Epithelial cell of esophagus (primary cell): ENCODE results near the gene CNOT11.

Source experiments
- DNase-seq: peaks from one replicate; pipeline ENCODE4 v3.0.0; 2010; ENCODE audit warnings: low read depth
- H3K4me3 ChIP-seq: 2 replicates; pipeline ENCODE4 v1.5.1; 2011; ENCODE audit warnings: mild to moderate bottlenecking, low read length, control low read depth
- TF ChIP-seq, protein P1 (sequence below): IDR thresholded peaks from 2 replicates; pipeline ENCODE4 v1.5.1; 2011; ENCODE audit warnings: low read depth, mild to moderate bottlenecking, low read length, control low read depth, inconsistent platforms; ENCODE audit not compliant: insufficient read depth; ENCODE audit errors: missing control alignments

The CNOT11 gene

DNA sequence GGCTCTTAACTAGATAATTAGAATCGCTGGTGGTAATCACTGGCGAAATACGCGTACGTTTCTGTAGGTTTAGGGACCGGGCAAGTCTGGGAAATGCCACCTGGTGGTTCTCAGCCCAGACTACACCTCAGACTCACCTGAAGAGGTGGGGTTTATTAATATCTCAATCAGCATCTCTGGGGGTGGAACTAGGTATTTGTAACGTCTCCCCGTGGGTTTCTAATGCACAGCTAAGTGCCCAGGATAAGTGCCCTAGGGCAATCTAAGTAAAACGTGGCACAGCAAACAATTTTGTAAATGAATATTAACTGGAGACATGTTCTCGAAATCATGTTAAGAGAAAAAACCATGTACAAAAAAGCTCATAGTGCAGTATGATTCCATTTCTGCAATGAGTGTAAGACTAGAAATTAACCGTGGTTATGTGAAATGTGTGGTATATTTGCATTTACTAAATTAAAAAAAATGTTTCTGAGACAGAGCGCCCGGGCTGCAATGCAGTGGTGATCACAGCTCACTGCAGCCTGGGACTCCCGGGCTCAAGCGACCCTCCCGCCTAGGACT is 760 bp upstream of the CNOT11 start:
- DNase-seq = peak; percentile 88
- peak overlapping the region; percentile 72 for H3K4me3 ChIP-seq
- TF ChIP-seq, protein P1, sequence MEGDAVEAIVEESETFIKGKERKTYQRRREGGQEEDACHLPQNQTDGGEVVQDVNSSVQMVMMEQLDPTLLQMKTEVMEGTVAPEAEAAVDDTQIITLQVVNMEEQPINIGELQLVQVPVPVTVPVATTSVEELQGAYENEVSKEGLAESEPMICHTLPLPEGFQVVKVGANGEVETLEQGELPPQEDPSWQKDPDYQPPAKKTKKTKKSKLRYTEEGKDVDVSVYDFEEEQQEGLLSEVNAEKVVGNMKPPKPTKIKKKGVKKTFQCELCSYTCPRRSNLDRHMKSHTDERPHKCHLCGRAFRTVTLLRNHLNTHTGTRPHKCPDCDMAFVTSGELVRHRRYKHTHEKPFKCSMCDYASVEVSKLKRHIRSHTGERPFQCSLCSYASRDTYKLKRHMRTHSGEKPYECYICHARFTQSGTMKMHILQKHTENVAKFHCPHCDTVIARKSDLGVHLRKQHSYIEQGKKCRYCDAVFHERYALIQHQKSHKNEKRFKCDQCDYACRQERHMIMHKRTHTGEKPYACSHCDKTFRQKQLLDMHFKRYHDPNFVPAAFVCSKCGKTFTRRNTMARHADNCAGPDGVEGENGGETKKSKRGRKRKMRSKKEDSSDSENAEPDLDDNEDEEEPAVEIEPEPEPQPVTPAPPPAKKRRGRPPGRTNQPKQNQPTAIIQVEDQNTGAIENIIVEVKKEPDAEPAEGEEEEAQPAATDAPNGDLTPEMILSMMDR = peak; percentile 88

DNA sequence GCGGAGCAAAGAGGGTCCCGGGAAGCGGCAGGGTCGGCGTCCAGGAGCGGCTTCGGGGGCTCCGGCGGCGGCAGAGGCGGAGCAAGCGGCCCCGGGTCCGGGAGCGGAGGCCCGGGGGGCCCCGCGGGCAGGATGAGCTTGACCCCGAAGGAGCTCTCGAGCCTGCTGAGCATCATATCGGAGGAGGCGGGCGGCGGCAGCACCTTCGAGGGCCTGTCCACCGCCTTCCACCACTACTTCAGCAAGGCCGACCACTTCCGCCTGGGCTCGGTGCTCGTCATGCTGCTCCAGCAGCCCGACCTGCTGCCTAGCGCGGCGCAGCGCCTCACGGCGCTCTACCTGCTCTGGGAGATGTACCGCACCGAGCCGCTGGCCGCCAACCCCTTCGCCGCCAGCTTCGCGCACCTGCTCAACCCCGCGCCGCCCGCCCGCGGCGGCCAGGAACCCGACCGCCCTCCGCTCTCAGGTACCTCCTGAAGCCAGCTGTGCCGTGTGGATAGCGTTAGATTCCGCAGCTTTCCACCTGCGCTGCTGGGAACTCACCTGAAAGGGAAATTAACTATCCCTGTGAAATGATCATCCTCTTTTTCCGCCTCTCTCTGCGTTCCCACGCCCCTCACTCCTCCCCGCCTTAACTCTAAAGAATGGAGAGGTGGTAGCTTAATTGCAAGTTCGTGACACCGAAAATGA is 472 bp downstream of the CNOT11 start:
- TF ChIP-seq, protein P1 = no peak
- peak; percentile 78 for DNase-seq
- peak overlapping the region; percentile 78 for H3K4me3 ChIP-seq

DNA sequence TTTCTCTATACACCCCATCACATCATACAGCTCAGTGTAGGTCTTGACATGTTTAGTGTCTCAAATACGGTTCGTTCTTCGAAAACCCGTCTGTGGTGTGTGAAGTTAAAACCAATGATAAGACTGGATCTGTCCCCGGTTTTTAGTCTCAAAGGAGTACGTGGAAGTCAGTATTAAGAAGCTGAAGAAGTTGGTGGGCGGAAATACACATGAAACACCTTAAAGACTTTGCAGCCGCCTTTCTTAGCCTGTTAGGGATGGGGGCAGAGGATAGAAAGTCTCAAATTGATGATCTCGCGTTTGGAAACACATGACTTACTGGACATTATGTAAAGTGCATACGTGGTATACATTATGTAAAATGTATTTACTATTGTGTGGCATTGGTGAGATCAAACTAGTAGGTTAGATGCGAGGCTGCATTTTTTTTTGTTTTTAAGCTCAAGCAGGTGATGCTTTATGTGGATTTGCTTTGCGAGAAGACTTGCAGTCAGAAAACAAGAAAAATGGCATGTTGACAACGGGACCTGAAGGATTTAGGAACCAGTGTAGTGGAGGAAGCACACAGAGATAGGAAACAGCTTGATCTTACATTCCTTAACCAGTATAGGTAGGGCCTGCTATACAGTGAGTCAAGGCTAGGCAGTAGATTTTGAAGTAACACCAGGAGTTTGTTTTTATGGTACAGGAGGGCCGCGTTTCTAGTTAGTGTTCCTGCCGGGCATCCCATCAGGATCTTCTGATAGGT is 1.2 kb downstream of the CNOT11 start:
- DNase-seq = peak; percentile 35
- TF ChIP-seq, protein P1 = no peak

DNA sequence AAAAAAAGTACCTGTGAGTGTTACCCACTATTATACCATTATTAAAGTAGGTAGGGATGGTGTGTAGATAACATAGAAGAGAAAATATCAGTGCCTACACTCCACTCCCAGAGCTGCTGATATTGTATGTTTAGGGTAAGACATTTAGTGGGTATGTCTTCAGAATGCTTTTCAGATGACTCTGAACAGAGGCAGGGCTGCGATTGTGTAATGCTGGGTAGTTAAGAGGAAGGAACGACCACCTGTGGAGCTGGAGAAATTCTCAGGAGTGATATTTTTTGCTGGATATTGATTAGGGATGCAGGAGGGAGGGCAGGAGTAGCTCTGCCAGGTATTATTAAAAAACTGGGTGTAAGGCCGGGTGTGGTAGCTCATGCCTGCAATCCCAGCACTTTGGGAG is 2.8 kb downstream of the CNOT11 start:
- TF ChIP-seq, protein P1 = no peak
- DNase-seq = peak; percentile 57
- no peak overlapping the region for H3K4me3 ChIP-seq

More for the DNA sequence above, 1.2 kb downstream of the CNOT11 start:
- H3K4me3 ChIP-seq = peak overlapping the region; percentile 78

DNA sequence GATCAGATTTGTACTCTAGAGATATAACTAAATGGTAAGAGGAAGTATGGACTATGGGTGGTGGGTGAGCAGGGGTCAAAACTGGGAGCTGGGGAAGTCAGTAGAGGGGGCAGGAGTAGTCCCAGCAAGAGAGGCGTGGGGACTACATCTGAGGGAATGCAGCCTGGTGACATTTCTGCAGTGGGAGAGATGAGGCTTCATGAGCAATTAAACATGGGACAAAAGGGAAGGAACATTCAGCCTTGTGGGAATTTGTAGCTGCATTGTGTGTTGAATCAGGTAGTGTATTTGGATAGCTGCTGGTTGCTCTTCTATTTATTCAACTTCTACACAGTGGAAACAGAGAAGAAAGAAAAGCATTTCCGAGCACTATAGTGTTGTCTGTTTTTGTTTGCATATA is 3.6 kb downstream of the CNOT11 start:
- peak; percentile 18 for DNase-seq
- TF ChIP-seq, protein P1 = no peak

DNA sequence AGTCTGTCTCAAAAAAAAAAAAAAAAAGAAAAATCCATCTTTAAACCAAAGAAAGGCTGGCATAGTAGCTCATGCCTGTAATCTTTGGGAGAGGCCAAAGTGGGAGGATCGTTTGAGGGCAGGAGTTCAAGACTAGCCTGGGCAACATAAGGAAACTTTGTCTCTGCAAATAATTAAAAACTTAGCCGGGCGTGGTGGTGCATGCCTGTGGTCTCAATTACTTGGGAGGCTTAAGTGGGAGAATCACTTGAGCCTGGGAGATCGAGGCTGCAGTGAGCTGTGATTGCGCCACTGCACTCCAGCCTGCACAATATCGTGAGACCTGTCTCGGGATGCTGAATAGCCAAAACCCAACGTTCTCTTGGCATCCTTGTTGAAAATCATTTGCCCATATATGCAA is 6.1 kb downstream of the CNOT11 start:
- no peak overlapping the region for H3K4me3 ChIP-seq
- TF ChIP-seq, protein P1 = no peak
- DNase-seq = no peak

More for the DNA sequence above, 3.6 kb downstream of the CNOT11 start:
- H3K4me3 ChIP-seq = no peak overlapping the region

DNA sequence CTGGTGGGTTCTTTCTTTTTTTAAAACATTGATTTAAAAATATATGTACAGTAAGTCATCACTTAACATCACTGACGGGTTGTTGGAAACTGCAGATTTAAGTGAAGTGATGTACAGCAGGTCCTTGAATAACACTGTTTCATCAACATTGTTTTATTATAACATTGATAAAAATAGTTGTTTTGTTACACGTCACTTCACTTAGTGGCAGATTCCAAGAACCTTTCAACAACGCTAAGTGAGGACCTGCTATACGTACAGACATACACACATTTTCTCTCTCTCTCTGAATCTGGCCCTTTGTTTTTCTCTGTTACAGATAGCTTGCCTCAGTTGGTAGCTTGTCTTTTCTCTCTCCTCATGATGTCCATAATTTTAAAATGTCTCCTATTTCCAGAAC is 9.5 kb downstream of the CNOT11 start:
- no peak overlapping the region for H3K4me3 ChIP-seq
- TF ChIP-seq, protein P1 = no peak

More for the DNA sequence above, 9.5 kb downstream of the CNOT11 start:
- no peak for DNase-seq
